Transverse colon (tissue), 4 donors: ENCODE results near the gene OGFR. TPM values are rescaled to one million over a fixed set of nuclear protein-coding genes. Genes with fewer than 3 reads are reported as not detected.

Source experiments
- DNase-seq: peaks from one replicate; pipeline ENCODE4 v3.0.0-alpha.2; 2019
- H3K27ac ChIP-seq, 4 donors: fragments of 200-600 bp; sonication (generic); 2 replicates each; pipeline ENCODE4 v1.5.1; 2016 to 2018; ENCODE audit warnings: inconsistent platforms in 4 of 4
- H3K27me3 ChIP-seq: fragments of 200-600 bp; sonication (generic); 2 replicates; pipeline ENCODE4 v1.5.1; 2017; ENCODE audit warnings: inconsistent platforms
- H3K36me3 ChIP-seq, 4 donors: fragments of 200-600 bp; sonication (generic); 2 replicates each; pipeline ENCODE4 v1.5.1; 2017 to 2019; ENCODE audit warnings: inconsistent platforms in 4 of 4
- H3K4me1 ChIP-seq, 4 donors: fragments of 200-600 bp; sonication (generic); 2 replicates each; pipeline ENCODE4 v1.5.1; 2017 to 2020; ENCODE audit warnings: inconsistent platforms in 4 of 4
- H3K4me3 ChIP-seq, 4 donors: fragments of 200-600 bp; sonication (generic); 1 replicate in 1 of 4; 2 replicates in 3 of 4; pipeline versions ENCODE4 v1.5.1 to v1.6.1; 2017 to 2019; ENCODE audit warnings: inconsistent platforms in 4 of 4
- H3K9me3 ChIP-seq, 2 donors: fragments of 200-600 bp; sonication (generic); 2 replicates each; pipeline ENCODE4 v1.5.1; 2017 to 2019; ENCODE audit warnings: inconsistent platforms in 2 of 2
- EP300 ChIP-seq: sonication (generic); formaldehyde crosslinking; IDR thresholded peaks from one replicate; pipeline ENCODE4 v1.6.1; 2017; ENCODE audit warnings: antibody characterized with exemption, low read depth
- POLR2A ChIP-seq: fragments of 450-650 bp; IDR thresholded peaks from one replicate; pipeline ENCODE4 v1.6.1; 2016; ENCODE audit warnings: antibody characterized with exemption, mild to moderate bottlenecking, moderate library complexity
- POLR2AphosphoS5 ChIP-seq, 3 donors: sonication (generic); formaldehyde crosslinking; IDR thresholded peaks; one replicate each; pipeline ENCODE4 v1.6.1; 2016; ENCODE audit warnings: antibody characterized with exemption in 3 of 3
- WGBS, 2 donors: methylation state at CpG; one replicate each; pipeline ENCODE4 v1.1.5; 2018; ENCODE audit warnings: low coverage in 1 of 2; 5-methylcytosine and 5-hydroxymethylcytosine counted together
- in situ Hi-C, 4 donors: fragments of 200-750 bp; cut with MboI; loops; one replicate each; pipeline versions ENCODE4 v1.15.0 to v1.15.1; 2017; ENCODE audit warnings: low sequenced_read_pairs in 3 of 4, low pct_ligation_motif_present in 1 of 4, low pct_unique_long_range_greater_than_20kb in 1 of 4
- intact Hi-C: fragments of 100-400 bp; cut with DNase I; formaldehyde crosslinking; loops from one replicate; pipeline ENCODE4 v1.15.1; 2023; ENCODE audit warnings: low total_unique reads
- small RNA-seq, 4 donors: library from RNA; depleted of rRNA; stranded (forward); fragments of <200 nt; gene quantifications; one replicate each; pipeline ENCODE3, GENCODE V24; 2016
- total RNA-seq, 4 donors: library from RNA; depleted of rRNA; stranded (reverse); fragments of >200 nt; gene quantifications; one replicate each; pipeline ENCODE4 v1.1.0, GENCODE V29; 2016
- TF ChIP-seq, protein P1 (sequence below), 5 experiments: fragments of 200-600 bp in 3 of 5; fragments of 450-650 bp in 2 of 5; sonication (generic) in 3 of 5; IDR thresholded peaks; 1 replicate in 2 of 5; 2 replicates in 3 of 5; pipeline ENCODE4 v1.5.1; 2016 to 2017; ENCODE audit warnings: antibody characterized with exemption in 5 of 5, inconsistent platforms in 3 of 5, mild to moderate bottlenecking in 2 of 5, moderate library complexity in 1 of 5

OGFR gene
- total RNA-seq, 4 donors from 2014 or later = 55.2 to 137 (median 71.1) TPM

DNA sequence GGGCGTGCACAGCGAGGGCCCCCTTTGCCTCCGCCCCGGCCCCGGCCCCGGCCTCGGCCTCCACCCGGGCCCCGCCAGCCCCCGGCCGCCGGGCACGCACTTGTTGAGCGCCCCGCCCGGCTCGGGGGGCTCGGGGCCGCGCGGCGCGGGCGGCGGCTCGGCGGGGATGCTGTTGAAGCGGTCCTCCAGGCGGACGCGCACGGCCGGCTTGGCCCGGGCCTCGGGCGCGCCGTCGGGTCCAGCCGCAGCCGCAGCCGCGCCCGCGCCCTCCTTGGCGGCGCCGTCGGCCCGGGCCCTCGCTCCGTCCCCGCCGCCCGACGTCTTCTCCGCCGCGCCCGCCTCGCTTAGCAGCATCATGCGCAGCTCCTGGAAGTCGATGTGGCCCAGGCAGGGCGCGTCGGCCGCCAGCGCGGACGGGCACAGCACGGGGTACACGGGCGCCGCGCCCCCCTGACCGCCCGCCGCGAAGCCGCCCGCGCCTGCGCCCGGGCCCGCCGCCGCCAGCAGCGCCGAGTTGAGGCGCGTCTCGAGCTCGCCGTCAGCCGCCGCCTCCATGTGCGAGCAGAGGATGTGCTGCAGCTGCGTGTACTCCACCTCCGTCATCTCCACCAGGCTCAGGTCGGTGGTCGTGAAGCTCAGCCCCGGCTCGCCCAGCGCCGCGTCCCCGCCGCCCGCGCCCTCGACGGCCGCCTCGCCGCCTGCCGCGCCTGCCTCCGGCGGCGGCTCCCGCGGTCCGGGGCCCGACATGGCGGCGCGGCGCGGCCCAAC lies 56.5 kb downstream of the OGFR start:
- TF ChIP-seq POLR2A = no peak
- TF ChIP-seq, protein P1, sequence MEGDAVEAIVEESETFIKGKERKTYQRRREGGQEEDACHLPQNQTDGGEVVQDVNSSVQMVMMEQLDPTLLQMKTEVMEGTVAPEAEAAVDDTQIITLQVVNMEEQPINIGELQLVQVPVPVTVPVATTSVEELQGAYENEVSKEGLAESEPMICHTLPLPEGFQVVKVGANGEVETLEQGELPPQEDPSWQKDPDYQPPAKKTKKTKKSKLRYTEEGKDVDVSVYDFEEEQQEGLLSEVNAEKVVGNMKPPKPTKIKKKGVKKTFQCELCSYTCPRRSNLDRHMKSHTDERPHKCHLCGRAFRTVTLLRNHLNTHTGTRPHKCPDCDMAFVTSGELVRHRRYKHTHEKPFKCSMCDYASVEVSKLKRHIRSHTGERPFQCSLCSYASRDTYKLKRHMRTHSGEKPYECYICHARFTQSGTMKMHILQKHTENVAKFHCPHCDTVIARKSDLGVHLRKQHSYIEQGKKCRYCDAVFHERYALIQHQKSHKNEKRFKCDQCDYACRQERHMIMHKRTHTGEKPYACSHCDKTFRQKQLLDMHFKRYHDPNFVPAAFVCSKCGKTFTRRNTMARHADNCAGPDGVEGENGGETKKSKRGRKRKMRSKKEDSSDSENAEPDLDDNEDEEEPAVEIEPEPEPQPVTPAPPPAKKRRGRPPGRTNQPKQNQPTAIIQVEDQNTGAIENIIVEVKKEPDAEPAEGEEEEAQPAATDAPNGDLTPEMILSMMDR (IDR thresholded peaks at IDR 0.05) = no peak
- TF ChIP-seq EP300 = no peak
- TF ChIP-seq POLR2AphosphoS5 (IDR thresholded peaks at IDR 0.05) = no peak
- Histone ChIP-seq H3K9me3 (no peaks in the 10 kb centered on the region), H3K36me3 (peaks cover 0 to 8% (median 0%) of the 10 kb centered on the region in 4 donors), H3K27me3 (peaks cover 4% of the 10 kb centered on the region), H3K4me3 (peak overlapping the region in 3 of 4 donors; percentile 34 to 50 (median 47)), H3K27ac (peak overlapping the region in 1 of 4 donors; percentile 30), H3K4me1 (peaks cover 7 to 13% (median 9%) of the 10 kb centered on the region in 4 donors)
- no peak for DNase-seq
- in situ Hi-C loops (no loop called here), intact Hi-C loops (no loop called here)
- WGBS, 2 donors = 1% methylated on average over 44 of the region's 129 CpGs; no CpG with 5 or more reads in 1 of the 2 donors

DNA sequence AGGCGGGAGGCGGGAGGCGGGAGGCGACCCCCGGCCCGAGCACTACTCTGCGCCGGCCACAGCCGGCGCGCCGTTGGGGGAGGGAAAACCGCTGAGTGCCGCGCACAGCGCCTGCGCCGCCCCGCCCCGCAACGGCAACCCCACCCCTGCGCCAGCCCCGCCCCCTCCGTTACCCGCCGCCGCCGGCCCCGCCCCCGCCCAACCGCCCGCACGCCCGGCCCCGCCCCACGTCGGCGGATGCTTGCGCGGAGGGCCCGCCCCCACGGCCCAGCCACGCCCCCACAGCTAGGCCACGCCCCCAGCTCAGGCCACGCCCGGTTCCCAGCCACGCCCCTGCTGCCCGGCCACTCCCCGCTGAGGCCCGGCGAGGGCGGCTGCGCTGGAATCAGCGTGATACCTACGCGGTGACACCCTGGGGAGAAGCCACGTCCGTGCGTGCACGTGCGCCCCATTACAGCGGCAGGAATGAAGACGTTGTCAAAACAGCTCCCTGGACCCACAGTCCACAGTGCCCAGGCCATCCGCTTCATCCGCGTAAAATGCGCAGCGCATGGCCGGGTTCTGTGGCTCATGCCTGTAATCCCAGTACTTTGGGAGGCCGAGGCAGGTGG lies 57.2 kb downstream of the OGFR start, which contains the start of gene TCFL5:
Gene TCFL5 (minus strand): TSS at position 97 of the 611 bp plus-strand sequence. CDS start 152 bp downstream, outside the sequence.
- Histone ChIP-seq H3K27me3 (peaks cover 4% of the 10 kb centered on the region), H3K27ac (peak within 1 kb of the TSS; percentile 21 to 70 (median 44)), H3K4me3 (peak within 1 kb of the TSS in 3 of 4 donors; percentile 34 to 50 (median 47)), H3K4me1 (peaks cover 7 to 13% (median 9%) of the 10 kb centered on the region in 4 donors), H3K9me3 (no peaks in the 10 kb centered on the region), H3K36me3 (peaks cover 0 to 7% (median 0%) of the 10 kb centered on the region in 4 donors)
- intact Hi-C loops (no loop called here), in situ Hi-C loops (no loop called here)
- TF ChIP-seq, protein P1 (IDR thresholded peaks at IDR 0.05) = no peak
- TF ChIP-seq POLR2AphosphoS5 (IDR thresholded peaks at IDR 0.05) = peak in 2 of 3 donors; percentile 34 to 61
- DNase-seq = peak; percentile 94
- 66% methylated on average over 10 of the region's 70 CpGs; no CpG with 5 or more reads in 1 of the 2 donors for WGBS, 2 donors

Small RNA genes lying within 50 kb of the gene (small RNA-seq; reads per million reads assigned to genes)
- 0 reads per million in 4 donors for gene DPH3P1

Other genes with a start within 250 kb of the OGFR start
- 100 to 1,000 TPM in 1 of 4 donors, 10 to 100 TPM in 3; 13.7 to 375 (median 60.0) TPM for gene SLCO4A1, start 162.3 kb upstream of the OGFR start, total RNA-seq
- gene NTSR1, start 96.0 kb upstream of the OGFR start, total RNA-seq = 10 to 100 TPM in 1 of 4 donors, 1 to 10 TPM in 3; 1.5 to 23.9 (median 4.7) TPM
- 10 to 100 TPM; 10.8 to 13.0 (median 11.9) TPM for gene MRGBP, start 8.4 kb upstream of the OGFR start, total RNA-seq
- 100 to 1,000 TPM in 1 of 4 donors, 10 to 100 TPM in 1, 1 to 10 TPM in 2; 6.0 to 223 (median 8.0) TPM for gene COL9A3, start 12.2 kb downstream of the OGFR start, total RNA-seq
- gene TCFL5, start 57.0 kb downstream of the OGFR start, total RNA-seq = 10 to 100 TPM in 1 of 4 donors, 1 to 10 TPM in 3; 5.2 to 19.9 (median 5.9) TPM
- gene DIDO1, start 121.7 kb downstream of the OGFR start, total RNA-seq = 100 to 1,000 TPM in 1 of 4 donors, 10 to 100 TPM in 3; 68.3 to 135 (median 88.0) TPM
- gene GID8, start 133.3 kb downstream of the OGFR start, total RNA-seq = 10 to 100 TPM; 29.5 to 34.1 (median 31.7) TPM
- gene SLC17A9, start 147.9 kb downstream of the OGFR start, total RNA-seq = 10 to 100 TPM in 1 of 4 donors, 1 to 10 TPM in 3; 2.8 to 32.9 (median 4.6) TPM
- not detected for gene BHLHE23, start 202.1 kb downstream of the OGFR start, total RNA-seq